K562 (cell line): ENCODE results near the gene OR2F1. TPM values are rescaled to one million over a fixed set of nuclear protein-coding genes. Genes with fewer than 3 reads are reported as not detected.

Source experiments
- C11orf30 ChIP-seq: fragments of 450-650 bp; IDR thresholded peaks from 2 replicates; pipeline ENCODE4 v1.6.1; 2016; ENCODE audit warnings: low read depth, mild to moderate bottlenecking
- CEBPB ChIP-seq: fragments of 450-650 bp; IDR thresholded peaks from 2 replicates; pipeline ENCODE4 v1.6.1; 2016; ENCODE audit warnings: missing genetic modification characterization, missing compliant biosample characterization
- FIP1L1 ChIP-seq: fragments of 200-400 bp; formaldehyde crosslinking; IDR thresholded peaks from 2 replicates; pipeline ENCODE4 v1.6.1; 2018; ENCODE audit warnings: mild to moderate bottlenecking, low read depth, low read length; ENCODE audit not compliant: poor library complexity, severe bottlenecking
- MAFK ChIP-seq: IDR thresholded peaks from 2 replicates; pipeline ENCODE4 v1.6.1; 2011; ENCODE audit warnings: low read length, improper control_type of control experiment
- NCOA1 ChIP-seq: fragments of 450-650 bp; IDR thresholded peaks from 2 replicates; pipeline ENCODE4 v1.6.1; 2016; ENCODE audit warnings: low read depth
- PHB2 ChIP-seq: fragments of 450-650 bp; IDR thresholded peaks from 2 replicates; pipeline ENCODE4 v1.6.1; 2017; ENCODE audit warnings: low read depth
- RHOXF2B ChIP-seq: fragments of 250-450 bp; sonication (Bioruptor Pico); conservative IDR thresholded peaks from 2 replicates; pipeline ENCODE4 v1.5.1; 2021
- SMAD4 ChIP-seq: fragments of 250-450 bp; sonication (Bioruptor Pico); conservative IDR thresholded peaks from 2 replicates; pipeline ENCODE4 v1.8.0; 2021; ENCODE audit warnings: inconsistent platforms, mild to moderate bottlenecking, moderate library complexity
- TEAD1 ChIP-seq, 2 experiments: fragments of 450-650 bp in 1 of 2; sonication (generic) in 1 of 2; formaldehyde crosslinking; IDR thresholded peaks; 2 replicates each; pipeline versions ENCODE4 v1.4.0 to v1.8.0; 2020 to 2022; ENCODE audit warnings: mild to moderate bottlenecking in 2 of 2, missing genetic modification reagents in 1 of 2
- ZNF121 ChIP-seq: sonication (generic); formaldehyde crosslinking; conservative IDR thresholded peaks from 2 replicates; pipeline ENCODE4 v1.8.0; 2022; ENCODE audit warnings: missing genetic modification reagents
- ZNF133 ChIP-seq: fragments of 250-450 bp; sonication (Bioruptor Pico); IDR thresholded peaks from 2 replicates; pipeline ENCODE4 v1.4.0; 2020; ENCODE audit warnings: mild to moderate bottlenecking
- ZNF347 ChIP-seq: fragments of 450-650 bp; formaldehyde crosslinking; IDR thresholded peaks from 2 replicates; pipeline ENCODE4 v1.4.0; 2020; ENCODE audit warnings: low read depth, mild to moderate bottlenecking, moderate library complexity
- ZNF717 ChIP-seq: fragments of 250-450 bp; sonication (Bioruptor Pico); IDR thresholded peaks from 2 replicates; pipeline ENCODE4 v1.5.0; 2021
- ZNF766 ChIP-seq: fragments of 200-800 bp; sonication (Bioruptor generic); conservative IDR thresholded peaks from 2 replicates; pipeline ENCODE4 v1.6.1; 2016; ENCODE audit warnings: missing genetic modification characterization, missing compliant biosample characterization
- polyA plus RNA-seq, 8 experiments: library from polyadenylated mRNA; depleted of rRNA in 4 of 8; stranded (reverse) in 5 of 8; unstranded in 3 of 8; fragments of >200 nt; fragmentation: Nextera tagmentation in 2 of 8; fragmentation: Illumina TruSeq in 1 of 8; extraction: Ambion mirVana in 2 of 8; extraction: Trizol in 1 of 8; gene quantifications; 2 replicates each; pipeline versions ENCODE4 v1.2.1 to v1.2.3, GENCODE V29; 2011 to 2014; ENCODE audit warnings: inconsistent platforms in 1 of 8, missing spikeins in 1 of 8
- total RNA-seq, 7 experiments: library from RNA; depleted of rRNA in 6 of 7; stranded (reverse); fragments of >200 nt in 6 of 7; fragmentation: Illumina TruSeq in 2 of 7; extraction: Trizol in 2 of 7; gene quantifications; 2 replicates each; pipeline versions ENCODE4 v1.2.1 to v1.2.3, GENCODE V29; 2011 to 2021; ENCODE audit warnings: low replicate concordance in 1 of 7
- TF ChIP-seq, protein P1 (sequence below): fragments of 250-450 bp; sonication (Bioruptor Pico); IDR thresholded peaks from 2 replicates; pipeline ENCODE4 v1.5.0; 2020; ENCODE audit warnings: mild to moderate bottlenecking
- TF ChIP-seq, protein P2 (sequence below): fragments of 450-650 bp; formaldehyde crosslinking; IDR thresholded peaks from 2 replicates; pipeline ENCODE4 v1.4.0; 2022; ENCODE audit warnings: missing genetic modification characterization
- TF ChIP-seq, protein P3 (sequence below): fragments of 450-650 bp; formaldehyde crosslinking; IDR thresholded peaks from 2 replicates; pipeline ENCODE4 v1.4.0; 2022; ENCODE audit warnings: missing genetic modification characterization
- TF ChIP-seq, protein P4 (sequence below): sonication (generic); formaldehyde crosslinking; IDR thresholded peaks from 2 replicates; pipeline ENCODE4 v1.8.0; 2022; ENCODE audit warnings: missing genetic modification reagents, mild to moderate bottlenecking, moderate library complexity, borderline replicate concordance
- TF ChIP-seq, protein P5 (sequence below): fragments of 450-650 bp; conservative IDR thresholded peaks from 2 replicates; pipeline ENCODE4 v1.6.1; 2016; ENCODE audit warnings: missing genetic modification characterization, low read depth, mild to moderate bottlenecking, control low read depth, missing compliant biosample characterization
- TF ChIP-seq, protein P6 (sequence below): sonication (generic); formaldehyde crosslinking; IDR thresholded peaks from 2 replicates; pipeline ENCODE4 v1.8.0; 2022; ENCODE audit warnings: mild to moderate bottlenecking, low read depth, missing genetic modification reagents
- TF ChIP-seq, protein P7 (sequence below): sonication (generic); formaldehyde crosslinking; IDR thresholded peaks from 2 replicates; pipeline ENCODE4 v1.8.0; 2022; ENCODE audit warnings: mild to moderate bottlenecking, missing genetic modification reagents

The OR2F1 gene
- total and polyA plus RNA-seq, 9 of the 15 experiments (the other 6 are each of a cell fraction or from before 2014, with no cell fraction given) = not detected

DNA sequence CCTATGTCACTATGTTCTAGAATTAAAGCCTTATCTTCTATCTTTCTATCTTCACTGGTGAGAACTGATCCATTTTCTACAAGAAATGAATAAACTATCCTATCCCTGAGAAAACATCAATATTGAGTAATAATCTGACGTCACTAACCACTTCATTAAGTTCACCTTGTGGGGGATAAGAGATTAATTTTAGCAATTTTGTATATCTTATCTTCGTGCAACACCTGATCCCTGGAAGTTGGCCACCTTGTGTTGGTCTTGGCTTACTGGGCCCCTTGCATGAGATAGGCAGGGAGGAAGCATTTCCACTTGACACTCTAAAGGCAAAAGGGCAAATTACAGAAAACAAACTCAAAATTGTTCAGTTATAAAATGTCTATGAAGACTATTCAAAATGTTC, 25.4 kb downstream of the OR2F1 start (continued):
- TF ChIP-seq, protein P1, sequence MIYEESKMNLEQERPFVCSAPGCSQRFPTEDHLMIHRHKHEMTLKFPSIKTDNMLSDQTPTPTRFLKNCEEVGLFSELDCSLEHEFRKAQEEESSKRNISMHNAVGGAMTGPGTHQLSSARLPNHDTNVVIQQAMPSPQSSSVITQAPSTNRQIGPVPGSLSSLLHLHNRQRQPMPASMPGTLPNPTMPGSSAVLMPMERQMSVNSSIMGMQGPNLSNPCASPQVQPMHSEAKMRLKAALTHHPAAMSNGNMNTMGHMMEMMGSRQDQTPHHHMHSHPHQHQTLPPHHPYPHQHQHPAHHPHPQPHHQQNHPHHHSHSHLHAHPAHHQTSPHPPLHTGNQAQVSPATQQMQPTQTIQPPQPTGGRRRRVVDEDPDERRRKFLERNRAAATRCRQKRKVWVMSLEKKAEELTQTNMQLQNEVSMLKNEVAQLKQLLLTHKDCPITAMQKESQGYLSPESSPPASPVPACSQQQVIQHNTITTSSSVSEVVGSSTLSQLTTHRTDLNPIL = no peak
- TF ChIP-seq RHOXF2B = no peak
- TF ChIP-seq, protein P2, sequence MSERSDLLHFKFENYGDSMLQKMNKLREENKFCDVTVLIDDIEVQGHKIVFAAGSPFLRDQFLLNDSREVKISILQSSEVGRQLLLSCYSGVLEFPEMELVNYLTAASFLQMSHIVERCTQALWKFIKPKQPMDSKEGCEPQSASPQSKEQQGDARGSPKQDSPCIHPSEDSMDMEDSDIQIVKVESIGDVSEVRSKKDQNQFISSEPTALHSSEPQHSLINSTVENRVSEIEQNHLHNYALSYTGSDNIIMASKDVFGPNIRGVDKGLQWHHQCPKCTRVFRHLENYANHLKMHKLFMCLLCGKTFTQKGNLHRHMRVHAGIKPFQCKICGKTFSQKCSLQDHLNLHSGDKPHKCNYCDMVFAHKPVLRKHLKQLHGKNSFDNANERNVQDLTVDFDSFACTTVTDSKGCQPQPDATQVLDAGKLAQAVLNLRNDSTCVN (CRISPR knock-in tag) = no peak
- TF ChIP-seq FIP1L1 = no peak
- peak; percentile 80 for TF ChIP-seq CEBPB (tag)
- TF ChIP-seq C11orf30 = no peak
- no peak for TF ChIP-seq ZNF133 (CRISPR knock-in tag)
- no peak for TF ChIP-seq ZNF121 (CRISPR knock-in tag)
- TF ChIP-seq, protein P3, sequence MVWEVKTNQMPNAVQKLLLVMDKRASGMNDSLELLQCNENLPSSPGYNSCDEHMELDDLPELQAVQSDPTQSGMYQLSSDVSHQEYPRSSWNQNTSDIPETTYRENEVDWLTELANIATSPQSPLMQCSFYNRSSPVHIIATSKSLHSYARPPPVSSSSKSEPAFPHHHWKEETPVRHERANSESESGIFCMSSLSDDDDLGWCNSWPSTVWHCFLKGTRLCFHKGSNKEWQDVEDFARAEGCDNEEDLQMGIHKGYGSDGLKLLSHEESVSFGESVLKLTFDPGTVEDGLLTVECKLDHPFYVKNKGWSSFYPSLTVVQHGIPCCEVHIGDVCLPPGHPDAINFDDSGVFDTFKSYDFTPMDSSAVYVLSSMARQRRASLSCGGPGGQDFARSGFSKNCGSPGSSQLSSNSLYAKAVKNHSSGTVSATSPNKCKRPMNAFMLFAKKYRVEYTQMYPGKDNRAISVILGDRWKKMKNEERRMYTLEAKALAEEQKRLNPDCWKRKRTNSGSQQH (CRISPR knock-in tag) = no peak
- TF ChIP-seq SMAD4 (CRISPR knock-in tag) = no peak
- TF ChIP-seq, protein P4, sequence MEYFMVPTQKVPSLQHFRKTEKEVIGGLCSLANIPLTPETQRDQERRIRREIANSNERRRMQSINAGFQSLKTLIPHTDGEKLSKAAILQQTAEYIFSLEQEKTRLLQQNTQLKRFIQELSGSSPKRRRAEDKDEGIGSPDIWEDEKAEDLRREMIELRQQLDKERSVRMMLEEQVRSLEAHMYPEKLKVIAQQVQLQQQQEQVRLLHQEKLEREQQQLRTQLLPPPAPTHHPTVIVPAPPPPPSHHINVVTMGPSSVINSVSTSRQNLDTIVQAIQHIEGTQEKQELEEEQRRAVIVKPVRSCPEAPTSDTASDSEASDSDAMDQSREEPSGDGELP (CRISPR knock-in tag) = no peak
- no peak for TF ChIP-seq PHB2
- TF ChIP-seq, protein P5, sequence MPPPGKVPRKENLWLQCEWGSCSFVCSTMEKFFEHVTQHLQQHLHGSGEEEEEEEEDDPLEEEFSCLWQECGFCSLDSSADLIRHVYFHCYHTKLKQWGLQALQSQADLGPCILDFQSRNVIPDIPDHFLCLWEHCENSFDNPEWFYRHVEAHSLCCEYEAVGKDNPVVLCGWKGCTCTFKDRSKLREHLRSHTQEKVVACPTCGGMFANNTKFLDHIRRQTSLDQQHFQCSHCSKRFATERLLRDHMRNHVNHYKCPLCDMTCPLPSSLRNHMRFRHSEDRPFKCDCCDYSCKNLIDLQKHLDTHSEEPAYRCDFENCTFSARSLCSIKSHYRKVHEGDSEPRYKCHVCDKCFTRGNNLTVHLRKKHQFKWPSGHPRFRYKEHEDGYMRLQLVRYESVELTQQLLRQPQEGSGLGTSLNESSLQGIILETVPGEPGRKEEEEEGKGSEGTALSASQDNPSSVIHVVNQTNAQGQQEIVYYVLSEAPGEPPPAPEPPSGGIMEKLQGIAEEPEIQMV (tag) = no peak
- TF ChIP-seq, protein P6, sequence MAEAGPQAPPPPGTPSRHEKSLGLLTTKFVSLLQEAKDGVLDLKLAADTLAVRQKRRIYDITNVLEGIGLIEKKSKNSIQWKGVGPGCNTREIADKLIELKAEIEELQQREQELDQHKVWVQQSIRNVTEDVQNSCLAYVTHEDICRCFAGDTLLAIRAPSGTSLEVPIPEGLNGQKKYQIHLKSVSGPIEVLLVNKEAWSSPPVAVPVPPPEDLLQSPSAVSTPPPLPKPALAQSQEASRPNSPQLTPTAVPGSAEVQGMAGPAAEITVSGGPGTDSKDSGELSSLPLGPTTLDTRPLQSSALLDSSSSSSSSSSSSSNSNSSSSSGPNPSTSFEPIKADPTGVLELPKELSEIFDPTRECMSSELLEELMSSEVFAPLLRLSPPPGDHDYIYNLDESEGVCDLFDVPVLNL (CRISPR knock-in tag) = no peak
- TF ChIP-seq MAFK = no peak
- TF ChIP-seq, protein P7, sequence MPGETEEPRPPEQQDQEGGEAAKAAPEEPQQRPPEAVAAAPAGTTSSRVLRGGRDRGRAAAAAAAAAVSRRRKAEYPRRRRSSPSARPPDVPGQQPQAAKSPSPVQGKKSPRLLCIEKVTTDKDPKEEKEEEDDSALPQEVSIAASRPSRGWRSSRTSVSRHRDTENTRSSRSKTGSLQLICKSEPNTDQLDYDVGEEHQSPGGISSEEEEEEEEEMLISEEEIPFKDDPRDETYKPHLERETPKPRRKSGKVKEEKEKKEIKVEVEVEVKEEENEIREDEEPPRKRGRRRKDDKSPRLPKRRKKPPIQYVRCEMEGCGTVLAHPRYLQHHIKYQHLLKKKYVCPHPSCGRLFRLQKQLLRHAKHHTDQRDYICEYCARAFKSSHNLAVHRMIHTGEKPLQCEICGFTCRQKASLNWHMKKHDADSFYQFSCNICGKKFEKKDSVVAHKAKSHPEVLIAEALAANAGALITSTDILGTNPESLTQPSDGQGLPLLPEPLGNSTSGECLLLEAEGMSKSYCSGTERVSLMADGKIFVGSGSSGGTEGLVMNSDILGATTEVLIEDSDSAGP (CRISPR knock-in tag) = no peak
- TF ChIP-seq TEAD1 (CRISPR knock-in tag; IDR thresholded peaks at IDR 0.05) = no peak
- TF ChIP-seq NCOA1 = no peak
- no peak for TF ChIP-seq ZNF347 (CRISPR knock-in tag)
- no peak for TF ChIP-seq ZNF717 (CRISPR knock-in tag)
- TF ChIP-seq ZNF766 (CRISPR knock-in tag) = no peak
